NCI-H1694 (cell line): Measurements from ENCODE around the gene C16orf92.

Experiments
- DNase-seq: peaks from one replicate; lab custom pipeline; 2025; lab: John Stamatoyannopoulos, UW

Gene C16orf92

DNA sequence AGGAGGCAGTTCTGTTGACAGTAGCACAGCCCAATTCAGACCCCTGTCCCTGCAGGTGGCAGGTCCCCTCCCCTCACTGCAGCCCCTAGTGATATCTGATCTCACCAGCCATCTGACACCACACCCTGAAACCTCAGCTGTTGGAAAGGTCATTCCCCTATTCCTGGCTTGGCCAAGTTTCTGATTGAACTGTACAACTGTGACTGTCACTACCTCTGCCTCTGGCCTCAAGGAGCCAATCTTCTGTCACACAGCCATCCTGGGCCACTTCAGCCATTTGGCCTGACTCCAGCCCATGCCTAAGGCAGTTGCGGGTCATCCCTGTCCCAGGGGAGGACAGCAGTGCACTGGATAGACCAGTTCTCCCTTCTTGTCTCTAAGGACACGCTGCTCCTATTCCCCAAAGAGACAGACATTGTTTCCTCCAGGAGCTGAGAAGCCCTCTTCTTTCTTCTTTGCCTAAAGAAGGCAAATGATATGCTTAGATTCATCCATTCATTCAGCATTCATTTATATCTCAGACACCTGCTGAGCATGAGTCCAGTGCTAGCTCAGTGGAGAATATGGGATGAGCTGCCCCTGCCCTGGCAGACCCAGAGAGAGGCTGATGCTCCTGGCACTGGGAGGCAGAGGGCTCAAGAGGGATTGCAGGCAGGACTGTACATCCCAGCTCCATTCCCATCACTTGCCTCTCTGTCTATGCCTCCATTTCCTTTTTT, 38.0 kb downstream of the C16orf92 start:
- no peak for DNase-seq

- no peak for DNase-seq
Observed at GRCh38 chr16:30063278-30063892, 40.4 kb downstream of the C16orf92 start.

DNA sequence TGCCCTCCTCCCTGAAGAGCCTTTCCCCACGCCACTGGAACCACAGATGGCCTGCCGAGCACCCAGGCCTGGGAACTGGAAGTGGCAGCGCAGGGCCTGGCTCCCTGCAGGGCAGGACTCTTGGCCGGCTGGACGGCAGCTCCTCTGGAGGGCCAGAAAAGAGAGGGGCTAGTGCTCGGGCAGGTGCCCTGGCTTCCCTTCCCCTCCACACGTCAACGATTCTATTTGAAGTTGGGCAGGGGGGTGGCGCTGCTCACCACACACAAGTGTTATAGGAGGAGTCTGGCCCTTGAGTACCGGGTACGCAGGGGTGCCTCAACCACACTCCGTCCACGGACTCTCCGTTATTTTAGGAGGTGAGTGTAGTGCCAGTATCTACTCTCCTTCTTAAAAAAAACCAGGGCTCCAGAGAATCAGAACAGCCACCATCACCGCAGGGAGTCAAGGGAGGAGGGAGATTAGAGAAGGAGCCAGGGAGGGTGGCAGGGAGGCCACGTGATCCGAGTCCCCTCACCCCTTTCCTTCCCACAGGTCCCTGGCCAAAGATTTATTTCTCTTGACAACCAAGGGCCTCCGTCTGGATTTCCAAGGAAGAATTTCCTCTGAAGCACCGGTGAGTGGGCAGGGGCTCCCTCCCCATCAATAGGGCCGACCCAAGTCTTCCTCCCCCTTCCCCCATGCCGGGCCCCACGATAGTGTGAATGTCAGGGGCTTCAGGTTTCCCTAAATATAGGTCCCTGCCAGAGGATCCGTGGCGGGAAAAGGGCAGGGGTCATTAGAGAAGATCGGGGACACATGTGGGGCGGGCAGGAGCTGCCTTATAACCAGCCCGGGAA, 41.1 kb downstream of the C16orf92 start:
- DNase-seq: peak; percentile 28

DNA sequence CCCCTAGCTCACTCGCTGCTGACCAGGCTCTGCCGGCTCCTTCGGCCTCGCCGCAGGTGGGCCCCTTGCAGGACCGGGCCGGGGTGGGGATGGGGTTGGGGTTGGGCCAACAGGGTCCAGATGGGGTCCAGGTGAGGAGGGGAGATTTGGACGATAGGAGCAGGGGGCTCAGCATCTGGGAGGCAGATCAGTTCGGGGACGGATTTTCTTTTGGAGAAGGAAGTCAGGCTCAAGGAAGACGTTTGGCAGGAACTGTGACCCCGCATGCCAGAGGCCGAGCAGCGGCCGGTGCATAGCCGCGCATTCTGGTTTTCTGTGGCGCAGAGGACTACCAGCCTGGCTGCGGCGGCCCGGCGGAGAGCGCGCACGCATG, 41.7 kb downstream of the C16orf92 start:
- no peak for DNase-seq

GRCh38 chr16:30065102-30065942, 42.3 kb downstream of the C16orf92 start, which contains the start of gene ALDOA:
TSS of gene ALDOA (plus strand) at chr16:30065760. CDS start at chr16:30066898, 1,138 bp downstream.
- DNase-seq: peak; percentile 73

GRCh38 chr16:30065943-30066760, 43.2 kb downstream of the C16orf92 start:
- no peak for DNase-seq

GRCh38 chr16:30066761-30067583, 44.0 kb downstream of the C16orf92 start:
- no peak for DNase-seq

DNA sequence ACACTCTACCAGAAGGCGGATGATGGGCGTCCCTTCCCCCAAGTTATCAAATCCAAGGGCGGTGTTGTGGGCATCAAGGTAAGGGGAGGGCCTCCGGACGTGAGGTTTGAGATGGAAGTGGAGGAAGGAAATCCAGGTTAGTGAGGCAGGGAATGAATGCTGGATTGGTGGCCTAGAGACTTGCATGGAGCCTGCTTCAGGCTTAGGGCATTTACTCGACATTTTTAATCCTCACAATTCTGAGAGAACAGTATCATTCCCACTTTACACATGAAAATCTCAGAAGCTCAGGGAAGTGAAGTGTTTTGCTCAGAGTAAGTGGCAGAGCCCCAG, 44.6 kb downstream of the C16orf92 start:
- no peak for DNase-seq

GRCh38 chr16:30068333-30068732, 45.3 kb downstream of the C16orf92 start:
- DNase-seq: no peak

- DNase-seq: no peak
Observed at GRCh38 chr16:30068750-30069610, 46.0 kb downstream of the C16orf92 start.

DNA sequence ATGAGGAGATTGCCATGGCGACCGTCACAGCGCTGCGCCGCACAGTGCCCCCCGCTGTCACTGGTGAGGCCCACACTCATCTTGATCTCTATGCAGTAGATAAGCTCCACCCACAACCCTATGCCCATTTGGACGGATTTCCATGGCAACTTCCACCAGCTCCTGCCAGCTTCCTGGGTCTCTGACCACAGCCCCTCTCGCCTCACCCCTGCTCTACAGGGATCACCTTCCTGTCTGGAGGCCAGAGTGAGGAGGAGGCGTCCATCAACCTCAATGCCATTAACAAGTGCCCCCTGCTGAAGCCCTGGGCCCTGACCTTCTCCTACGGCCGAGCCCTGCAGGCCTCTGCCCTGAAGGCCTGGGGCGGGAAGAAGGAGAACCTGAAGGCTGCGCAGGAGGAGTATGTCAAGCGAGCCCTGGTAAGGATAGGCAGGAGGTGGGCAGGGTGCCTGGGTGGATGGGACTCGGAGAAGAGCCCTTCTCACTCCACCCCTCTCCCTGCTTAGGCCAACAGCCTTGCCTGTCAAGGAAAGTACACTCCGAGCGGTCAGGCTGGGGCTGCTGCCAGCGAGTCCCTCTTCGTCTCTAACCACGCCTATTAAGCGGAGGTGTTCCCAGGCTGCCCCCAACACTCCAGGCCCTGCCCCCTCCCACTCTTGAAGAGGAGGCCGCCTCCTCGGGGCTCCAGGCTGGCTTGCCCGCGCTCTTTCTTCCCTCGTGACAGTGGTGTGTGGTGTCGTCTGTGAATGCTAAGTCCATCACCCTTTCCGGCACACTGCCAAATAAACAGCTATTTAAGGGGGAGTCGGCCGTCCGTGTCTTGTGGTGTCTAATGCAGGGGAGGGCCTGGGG, 46.8 kb downstream of the C16orf92 start:
- DNase-seq: no peak

DNA sequence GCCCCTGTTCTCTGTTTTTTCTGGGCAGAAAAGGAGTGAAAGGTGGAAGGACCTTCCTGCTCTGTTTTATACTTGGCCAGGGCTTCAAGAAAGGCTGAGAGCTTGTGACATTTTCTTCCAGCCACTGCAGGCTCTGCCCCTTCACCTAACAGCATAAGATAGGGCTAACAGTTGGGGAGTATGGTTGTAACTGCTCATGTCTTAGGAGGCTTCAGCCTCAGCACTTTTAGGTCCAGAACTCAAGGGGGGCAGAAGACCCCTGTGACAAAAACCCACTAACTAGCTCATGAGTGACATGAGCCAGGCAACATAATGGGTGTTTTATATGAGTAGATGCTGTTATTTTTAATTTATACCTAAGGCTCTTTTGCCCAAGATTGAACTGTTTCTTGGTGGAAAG, 47.5 kb downstream of the C16orf92 start:
- DNase-seq: no peak
